Daoy (cell line): ENCODE results near the gene PRCD. TPM values are rescaled to one million over a fixed set of nuclear protein-coding genes. Genes with fewer than 3 reads are reported as not detected.

Source experiments
- total RNA-seq: library from RNA; depleted of rRNA; stranded (reverse); fragments of >200 nt; shearing (Covaris generic); gene quantifications from 2 replicates; pipeline ENCODE4 v1.2.3, GENCODE V29; 2014; rRNA removed

PRCD gene
- total RNA-seq, 1 experiment from 2014 or later, result 0.51 TPM

Other genes starting within 250 kb of the PRCD start
- gene QRICH2, start 231.8 kb upstream of the PRCD start, total RNA-seq, result 0.45 and 1.5 TPM in 2 replicates
- 30.3 and 39.2 TPM in 2 replicates for gene PRPSAP1, start 186.1 kb upstream of the PRCD start, total RNA-seq
- gene SPHK1, start 155.4 kb upstream of the PRCD start, total RNA-seq, result 72.9 and 91.9 TPM in 2 replicates
- 19.2 and 24.7 TPM in 2 replicates for gene UBE2O, start 86.9 kb upstream of the PRCD start, total RNA-seq
- gene AANAT, start 72.4 kb upstream of the PRCD start, total RNA-seq, result not detected in 2 replicates
- gene RHBDF2, start 38.6 kb upstream of the PRCD start, total RNA-seq, result 26.6 and 35.5 TPM in 2 replicates
- gene CYGB, start 2.3 kb upstream of the PRCD start, total RNA-seq, result 8.3 and 16.0 TPM in 2 replicates
- 0.24 and 0.40 TPM in 2 replicates for gene ST6GALNAC2, start 45.8 kb downstream of the PRCD start, total RNA-seq
- gene ST6GALNAC1, start 103.7 kb downstream of the PRCD start, total RNA-seq, result not detected in 2 replicates
- gene MXRA7, start 170.9 kb downstream of the PRCD start, total RNA-seq, result 166 and 171 TPM in 2 replicates
- gene JMJD6, start 186.6 kb downstream of the PRCD start, total RNA-seq, result 36.2 and 38.9 TPM in 2 replicates
- 29.4 and 36.5 TPM in 2 replicates for gene METTL23, start 186.8 kb downstream of the PRCD start, total RNA-seq
- 359 and 429 TPM in 2 replicates for gene SRSF2, start 197.3 kb downstream of the PRCD start, total RNA-seq
- 21.4 and 37.6 TPM in 2 replicates for gene MFSD11, start 198.1 kb downstream of the PRCD start, total RNA-seq